ENCODE measurements around the gene TSKS. TPM values are rescaled to one million over a fixed set of nuclear protein-coding genes. Genes with fewer than 3 reads are reported as not detected.

Gene TSKS
- total RNA-seq, 4 donors from 2014 or later = 1.1 to 2.5 (median 1.6) TPM

- H3K27ac ChIP-seq = no peak overlapping the region
- no peaks in the 10 kb centered on the region for H3K9me3 ChIP-seq
- peaks cover 13 to 99% (median 40%) of the 10 kb centered on the region in 3 donors for H3K36me3 ChIP-seq
- no peak overlapping the region for H3K4me3 ChIP-seq
- DNase-seq (ENCODE audit: low spot score in 2 of 2) = no peak
- H3K4me1 ChIP-seq = peaks cover 0 to 27% (median 6%) of the 10 kb centered on the region in 4 donors
- TF ChIP-seq CTCF (IDR thresholded peaks at IDR 0.05) = no peak
- no peak for TF ChIP-seq EP300 (IDR thresholded peaks at IDR 0.05)
- no peak for TF ChIP-seq POLR2A (IDR thresholded peaks at IDR 0.05)
- no peaks in the 10 kb centered on the region for H3K27me3 ChIP-seq
- 90 to 95% methylated on average over 26 to 28 of the region's 28 CpGs for WGBS, 2 donors
Observed at GRCh38 chr19:49799271-49799797, 36.2 kb upstream of the TSKS start.

GRCh38 chr19:49798574-49798973 lies 35.5 kb upstream of the TSKS start:
- TF ChIP-seq POLR2A (IDR thresholded peaks at IDR 0.05) (no peak), EP300 (IDR thresholded peaks at IDR 0.05) (no peak), CTCF (IDR thresholded peaks at IDR 0.05) (no peak)
- Histone ChIP-seq H3K27ac (no peak overlapping the region), H3K27me3 (no peaks in the 10 kb centered on the region), H3K4me1 (peaks cover 0 to 27% (median 6%) of the 10 kb centered on the region in 4 donors), H3K4me3 (no peak overlapping the region), H3K9me3 (no peaks in the 10 kb centered on the region), H3K36me3 (peaks cover 13 to 99% (median 39%) of the 10 kb centered on the region in 3 donors)
- 93% methylated on average over 2 to 11 of the region's 11 CpGs for WGBS, 2 donors
- no peak for DNase-seq (ENCODE audit: low spot score in 2 of 2)

- Histone ChIP-seq H3K4me3 (no peak overlapping the region), H3K9me3 (no peaks in the 10 kb centered on the region), H3K36me3 (peaks cover 13 to 98% (median 40%) of the 10 kb centered on the region in 3 donors), H3K4me1 (peaks cover 0 to 13% (median 0%) of the 10 kb centered on the region in 4 donors), H3K27ac (no peak overlapping the region), H3K27me3 (no peaks in the 10 kb centered on the region)
- 92 to 93% methylated on average over 14 to 20 of the region's 20 CpGs for WGBS, 2 donors
- no peak for DNase-seq (ENCODE audit: low spot score in 2 of 2)
- TF ChIP-seq POLR2A (IDR thresholded peaks at IDR 0.05) (no peak), EP300 (IDR thresholded peaks at IDR 0.05) (no peak), CTCF (IDR thresholded peaks at IDR 0.05) (no peak)
Observed at GRCh38 chr19:49795615-49796014, 32.5 kb upstream of the TSKS start.

- no peak overlapping the region for H3K27ac ChIP-seq
- H3K27me3 ChIP-seq = no peaks in the 10 kb centered on the region
- no peaks in the 10 kb centered on the region for H3K9me3 ChIP-seq
- WGBS, 2 donors = 91 to 96% methylated on average over 6 of the region's 6 CpGs
- TF ChIP-seq CTCF (IDR thresholded peaks at IDR 0.05) = no peak
- no peak for TF ChIP-seq POLR2A (IDR thresholded peaks at IDR 0.05)
- no peak for TF ChIP-seq EP300 (IDR thresholded peaks at IDR 0.05)
- peaks cover 13 to 98% (median 28%) of the 10 kb centered on the region in 3 donors for H3K36me3 ChIP-seq
- H3K4me3 ChIP-seq = no peak overlapping the region
- H3K4me1 ChIP-seq = peaks cover 0 to 16% (median 0%) of the 10 kb centered on the region in 4 donors
- no peak for DNase-seq (ENCODE audit: low spot score in 2 of 2)
Observed at GRCh38 chr19:49793561-49793840, 30.4 kb upstream of the TSKS start.

GRCh38 chr19:49792829-49793560 lies 29.9 kb upstream of the TSKS start:
- Histone ChIP-seq H3K36me3 (peaks cover 13 to 97% (median 28%) of the 10 kb centered on the region in 3 donors), H3K27ac (no peak overlapping the region), H3K27me3 (no peaks in the 10 kb centered on the region), H3K4me1 (peaks cover 0 to 16% (median 0%) of the 10 kb centered on the region in 4 donors), H3K4me3 (no peak overlapping the region), H3K9me3 (no peaks in the 10 kb centered on the region)
- WGBS, 2 donors = 88 to 94% methylated on average over 21 to 22 of the region's 22 CpGs
- TF ChIP-seq CTCF (IDR thresholded peaks at IDR 0.05) (no peak), EP300 (IDR thresholded peaks at IDR 0.05) (no peak), POLR2A (IDR thresholded peaks at IDR 0.05) (no peak)
- DNase-seq (ENCODE audit: low spot score in 2 of 2) = no peak
